Breast epithelium (tissue), 3 donors: ENCODE measurements around the gene TWF1.

Experiments
- POLR2AphosphoS5 ChIP-seq, 3 donors: sonication (generic); formaldehyde crosslinking; IDR thresholded peaks; one replicate each; pipeline ENCODE4 v1.6.1; 2017; ENCODE audit warnings: antibody characterized with exemption in 3 of 3
- TF ChIP-seq, protein P1 (sequence below), 3 donors: fragments of 450-650 bp; IDR thresholded peaks; one replicate each; pipeline ENCODE4 v1.5.1; 2016 to 2017; ENCODE audit warnings: antibody characterized with exemption in 3 of 3, mild to moderate bottlenecking in 3 of 3, moderate library complexity in 3 of 3

DNA sequence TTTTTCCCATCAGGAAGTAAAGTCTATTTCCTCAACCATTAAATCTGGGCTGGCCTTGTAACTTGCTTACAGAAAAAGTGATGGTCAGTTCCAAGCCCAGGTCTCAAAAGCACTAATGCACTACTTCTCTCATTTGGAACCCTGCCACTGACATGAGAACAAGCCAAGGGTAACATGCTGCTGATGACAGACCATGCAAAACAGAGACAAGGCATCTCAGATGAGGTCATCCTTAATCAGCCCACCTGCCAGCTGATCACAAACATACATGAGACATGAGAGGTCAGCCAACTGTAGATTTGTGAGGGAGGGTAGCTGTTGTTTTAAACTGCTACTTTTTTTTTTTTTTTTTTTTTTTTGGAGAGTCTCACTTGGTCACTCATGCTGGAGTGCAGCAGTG, 16.2 kb downstream of the TWF1 start:
- TF ChIP-seq, protein P1, sequence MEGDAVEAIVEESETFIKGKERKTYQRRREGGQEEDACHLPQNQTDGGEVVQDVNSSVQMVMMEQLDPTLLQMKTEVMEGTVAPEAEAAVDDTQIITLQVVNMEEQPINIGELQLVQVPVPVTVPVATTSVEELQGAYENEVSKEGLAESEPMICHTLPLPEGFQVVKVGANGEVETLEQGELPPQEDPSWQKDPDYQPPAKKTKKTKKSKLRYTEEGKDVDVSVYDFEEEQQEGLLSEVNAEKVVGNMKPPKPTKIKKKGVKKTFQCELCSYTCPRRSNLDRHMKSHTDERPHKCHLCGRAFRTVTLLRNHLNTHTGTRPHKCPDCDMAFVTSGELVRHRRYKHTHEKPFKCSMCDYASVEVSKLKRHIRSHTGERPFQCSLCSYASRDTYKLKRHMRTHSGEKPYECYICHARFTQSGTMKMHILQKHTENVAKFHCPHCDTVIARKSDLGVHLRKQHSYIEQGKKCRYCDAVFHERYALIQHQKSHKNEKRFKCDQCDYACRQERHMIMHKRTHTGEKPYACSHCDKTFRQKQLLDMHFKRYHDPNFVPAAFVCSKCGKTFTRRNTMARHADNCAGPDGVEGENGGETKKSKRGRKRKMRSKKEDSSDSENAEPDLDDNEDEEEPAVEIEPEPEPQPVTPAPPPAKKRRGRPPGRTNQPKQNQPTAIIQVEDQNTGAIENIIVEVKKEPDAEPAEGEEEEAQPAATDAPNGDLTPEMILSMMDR (IDR thresholded peaks at IDR 0.05) = no peak
- no peak for TF ChIP-seq POLR2AphosphoS5 (IDR thresholded peaks at IDR 0.05)
